Naive thymus-derived CD8-positive, alpha-beta T cell (primary cell): Measurements from ENCODE around the gene TMEFF1. TPM values are rescaled to one million over a fixed set of nuclear protein-coding genes. Genes with fewer than 3 reads are reported as not detected.

ENCODE experiments used
- ATAC-seq, 2 donors: fragments of 150-1000 bp; cut with Tn5 transposase in 1 of 2; sonication (Bioruptor Pico), chemical (Tn5 transposase) in 1 of 2; 1 replicate in 1 of 2; 2 replicates in 1 of 2; pipeline ENCODE4 v1.10.0; 2021; ENCODE audit warnings: mild to moderate bottlenecking in 2 of 2, moderate library complexity in 2 of 2
- POLR2A ChIA-PET: fragments of 350-600 bp; sonication (Branson Sonifier 250); formaldehyde crosslinking; loops from one replicate; lab custom pipeline; 2021; ENCODE audit warnings: antibody characterized with exemption; lab: Charles Lee
- DNase-seq, 10 donors: peaks; one replicate each; pipeline versions ENCODE4 v3.0.0 to v3.0.0-alpha.2; 2020 to 2022
- H3K27ac Mint-ChIP-seq, 10 donors: one replicate each; pipeline ENCODE4 v1.8.0; 2020 to 2022; ENCODE audit warnings: mild to moderate bottlenecking in 10 of 10, mixed read lengths in 10 of 10, moderate library complexity in 4 of 10, inconsistent platforms in 1 of 10
- H3K27me3 Mint-ChIP-seq, 5 donors: one replicate each; pipeline ENCODE4 v1.8.0; 2021 to 2022; ENCODE audit warnings: mixed read lengths in 5 of 5
- H3K36me3 Mint-ChIP-seq, 3 donors: one replicate each; pipeline ENCODE4 v1.8.0; 2020 to 2022; ENCODE audit warnings: mixed read lengths in 3 of 3, mild to moderate bottlenecking in 2 of 3, inconsistent platforms in 1 of 3
- H3K4me1 Mint-ChIP-seq, 4 donors: one replicate each; pipeline ENCODE4 v1.8.0; 2021 to 2022; ENCODE audit warnings: mixed read lengths in 4 of 4
- H3K4me3 Mint-ChIP-seq, 10 donors: one replicate each; pipeline ENCODE4 v1.8.0; 2020 to 2022; ENCODE audit warnings: mild to moderate bottlenecking in 10 of 10, mixed read lengths in 10 of 10, moderate library complexity in 6 of 10, inconsistent platforms in 1 of 10
- H3K9me3 Mint-ChIP-seq, 9 donors: one replicate each; pipeline ENCODE4 v1.8.0; 2020 to 2022; ENCODE audit warnings: mixed read lengths in 9 of 9, mild to moderate bottlenecking in 3 of 9, inconsistent platforms in 1 of 9, moderate library complexity in 1 of 9
- polyA plus RNA-seq, 3 donors: library from polyadenylated mRNA; unstranded; fragments of 300-500 nt; fragmentation: Illumina TruSeq; gene quantifications; one replicate each; pipeline ENCODE4 v1.2.3, GENCODE V29; 2021
- total RNA-seq, 8 experiments: library from RNA in 2 of 8; stranded (reverse) in 2 of 8; gene quantifications; one replicate each; pipeline ENCODE4 v1.2.3 and lab custom pipeline; 2021 to 2026

The TMEFF1 gene
- total and polyA plus RNA-seq, 5 experiments from 2014 or later = 0.31 TPM; not detected in 4

DNA sequence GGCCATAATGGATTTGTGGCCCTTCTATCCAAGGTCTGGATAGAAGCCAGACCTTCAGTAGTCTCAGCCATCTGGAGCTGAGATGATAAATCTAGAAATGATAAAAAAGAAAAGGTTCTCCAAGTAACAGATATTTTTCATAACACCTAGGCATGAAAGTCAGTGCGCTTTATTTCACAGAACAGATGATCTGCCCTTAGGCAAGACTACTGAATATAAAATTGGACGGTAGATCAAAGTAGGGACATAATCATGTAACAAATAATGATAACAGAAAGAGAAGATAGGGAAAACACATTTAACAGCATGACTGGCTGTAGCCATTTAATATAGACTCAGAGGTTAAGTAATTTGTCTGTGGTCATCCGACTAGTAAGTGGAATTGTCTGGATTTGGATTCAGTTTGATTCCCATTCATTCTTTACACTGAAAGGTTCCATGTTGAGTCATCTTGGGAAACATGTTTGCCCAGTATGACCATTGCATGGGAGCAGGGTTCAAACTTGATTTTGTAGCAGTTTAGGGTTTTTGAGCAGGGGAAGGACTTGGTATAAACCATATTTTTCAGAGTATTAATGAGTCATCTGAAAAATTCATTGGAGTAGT is 100.8 kb downstream of the TMEFF1 start:
- DNase-seq = no peak
- POLR2A ChIA-PET = no interaction called here
- Mint-ChIP-seq H3K4me3 (no peak overlapping the region), H3K27ac (no peak overlapping the region), H3K4me1 (no peaks in the 10 kb centered on the region), H3K9me3 (peaks cover 0 to 4% (median 0%) of the 10 kb centered on the region in 9 donors), H3K27me3 (no peaks in the 10 kb centered on the region), H3K36me3 (peaks cover 0 to 11% (median 0%) of the 10 kb centered on the region in 3 donors)
- ATAC-seq = no peak

DNA sequence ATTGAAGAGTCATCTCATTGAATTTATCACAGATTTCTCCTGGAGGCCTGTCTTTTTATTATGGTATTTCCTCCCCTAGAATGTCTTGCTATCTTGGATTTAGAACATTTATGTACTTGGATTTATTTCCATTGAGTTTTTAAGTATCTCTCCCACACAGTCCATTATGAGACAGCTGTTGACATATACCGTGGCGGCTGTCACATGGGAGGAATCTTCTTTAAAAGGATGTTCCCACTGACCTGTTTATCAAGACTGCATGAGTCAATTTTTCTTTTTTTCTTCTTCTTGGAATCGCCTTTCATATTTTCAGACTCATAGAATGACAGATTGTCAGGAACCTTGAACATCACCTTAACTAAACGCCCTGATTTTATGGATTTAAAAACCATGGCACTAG is 102.1 kb downstream of the TMEFF1 start:
- Mint-ChIP-seq H3K36me3 (peaks cover 0 to 8% (median 0%) of the 10 kb centered on the region in 3 donors), H3K27me3 (no peaks in the 10 kb centered on the region), H3K27ac (no peak overlapping the region), H3K4me1 (no peaks in the 10 kb centered on the region), H3K9me3 (peaks cover 0 to 2% (median 0%) of the 10 kb centered on the region in 9 donors), H3K4me3 (no peak overlapping the region)
- POLR2A ChIA-PET = no interaction called here
- ATAC-seq (no peak), DNase-seq (no peak)

DNA sequence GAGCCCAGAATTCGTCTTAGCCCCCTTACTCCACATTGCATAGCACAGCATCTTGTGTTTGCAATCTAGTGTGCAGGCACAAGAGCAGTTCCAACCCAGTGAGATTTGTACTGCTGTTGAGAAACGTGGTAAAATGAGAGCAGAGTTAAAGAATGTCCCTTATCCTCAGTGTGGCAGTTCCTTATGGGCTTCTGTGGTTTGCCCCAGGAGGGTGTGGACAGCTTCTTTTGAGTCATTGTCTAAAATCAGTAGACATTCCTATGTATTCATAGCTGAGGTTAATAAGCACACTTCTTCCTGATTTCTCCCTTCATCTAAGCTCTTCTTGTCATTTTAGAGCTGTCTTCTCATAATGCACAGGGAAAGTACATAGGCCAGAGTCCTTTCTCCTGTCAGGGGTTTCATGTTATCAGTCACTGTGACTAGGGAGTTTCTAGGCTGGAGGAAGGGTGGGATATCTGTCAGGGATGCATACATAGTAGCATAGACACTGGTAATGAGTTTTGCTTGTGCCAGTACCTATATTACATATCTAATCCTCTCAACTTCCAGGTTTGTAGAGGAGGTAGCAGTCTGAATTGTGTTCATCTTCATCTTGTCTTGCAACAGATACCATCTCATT is 102.9 kb downstream of the TMEFF1 start:
- Mint-ChIP-seq H3K36me3 (peaks cover 0 to 5% (median 0%) of the 10 kb centered on the region in 3 donors), H3K9me3 (no peaks in the 10 kb centered on the region), H3K27ac (no peak overlapping the region), H3K27me3 (no peaks in the 10 kb centered on the region), H3K4me1 (no peaks in the 10 kb centered on the region), H3K4me3 (no peak overlapping the region)
- no peak for ATAC-seq
- POLR2A ChIA-PET = no interaction called here
- no peak for DNase-seq

DNA sequence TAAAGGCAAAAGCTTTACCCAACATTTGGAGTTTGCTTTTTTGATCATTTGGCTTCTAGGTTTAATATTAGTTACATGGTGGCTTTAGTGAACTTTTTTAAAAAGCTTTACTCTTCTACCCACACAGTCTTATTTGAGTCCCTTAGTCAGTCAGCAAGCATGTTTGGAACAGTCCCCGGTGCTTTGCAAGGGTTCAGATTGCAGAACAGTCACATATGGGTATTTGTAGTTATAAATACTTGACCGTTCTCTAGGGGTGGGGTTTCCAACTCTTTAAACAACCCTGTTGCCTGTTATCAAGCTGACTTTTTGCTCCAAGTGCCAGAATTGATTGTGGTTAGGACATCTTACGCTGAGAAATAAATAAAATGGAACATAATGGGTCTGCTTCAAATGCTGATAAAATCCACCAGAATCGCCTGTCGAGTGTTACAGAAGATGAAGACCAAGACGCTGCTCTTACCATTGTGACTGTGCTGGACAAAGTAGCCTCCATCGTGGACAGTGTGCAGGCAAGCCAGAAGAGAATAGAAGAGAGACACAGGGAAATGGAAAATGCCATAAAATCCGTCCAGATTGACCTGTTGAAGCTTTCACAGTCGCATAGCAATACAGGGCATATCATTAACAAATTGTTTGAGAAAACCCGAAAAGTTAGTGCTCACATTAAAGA is 105.0 kb downstream of the TMEFF1 start, which contains the start of gene CAVIN4:
TSS of gene CAVIN4 (plus strand) at position 304 of the 673 bp plus-strand sequence. CDS start at position 369, 65 bp downstream.
- Mint-ChIP-seq H3K4me3 (no peak within 1 kb of the TSS), H3K36me3 (peaks cover 0 to 5% (median 0%) of the 10 kb centered on the region in 3 donors), H3K4me1 (no peaks in the 10 kb centered on the region), H3K27ac (no peak within 1 kb of the TSS), H3K27me3 (peaks cover 0 to 5% (median 0%) of the 10 kb centered on the region in 5 donors), H3K9me3 (no peaks in the 10 kb centered on the region)
- no peak for ATAC-seq
- DNase-seq = no peak
- POLR2A ChIA-PET = no interaction called here

DNA sequence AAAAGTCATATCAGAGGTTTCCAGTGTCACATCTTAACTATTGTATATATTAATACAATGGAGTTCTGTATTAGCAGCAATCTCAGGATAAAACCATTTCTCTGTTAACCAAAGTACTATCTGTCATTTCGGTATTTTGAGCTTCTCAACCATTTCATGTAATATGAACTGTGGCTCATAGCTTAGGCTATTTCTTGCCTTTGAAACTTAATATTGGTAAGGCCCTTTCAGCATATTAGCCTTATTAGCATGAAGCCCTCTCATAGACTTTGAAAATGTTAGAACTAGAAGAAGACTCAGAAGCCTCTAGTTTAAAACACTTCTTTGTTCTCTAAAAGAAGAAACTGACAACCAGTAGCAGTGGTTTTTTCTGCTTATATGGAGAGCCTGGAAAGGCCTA is 105.7 kb downstream of the TMEFF1 start:
- peaks cover 0 to 5% (median 0%) of the 10 kb centered on the region in 5 donors for H3K27me3 Mint-ChIP-seq
- H3K27ac Mint-ChIP-seq = no peak overlapping the region
- no peak overlapping the region for H3K4me3 Mint-ChIP-seq
- DNase-seq (no peak), ATAC-seq (no peak)
- no peaks in the 10 kb centered on the region for H3K4me1 Mint-ChIP-seq
- POLR2A ChIA-PET = no interaction called here
- H3K36me3 Mint-ChIP-seq = peaks cover 0 to 5% (median 0%) of the 10 kb centered on the region in 3 donors
- no peaks in the 10 kb centered on the region for H3K9me3 Mint-ChIP-seq

DNA sequence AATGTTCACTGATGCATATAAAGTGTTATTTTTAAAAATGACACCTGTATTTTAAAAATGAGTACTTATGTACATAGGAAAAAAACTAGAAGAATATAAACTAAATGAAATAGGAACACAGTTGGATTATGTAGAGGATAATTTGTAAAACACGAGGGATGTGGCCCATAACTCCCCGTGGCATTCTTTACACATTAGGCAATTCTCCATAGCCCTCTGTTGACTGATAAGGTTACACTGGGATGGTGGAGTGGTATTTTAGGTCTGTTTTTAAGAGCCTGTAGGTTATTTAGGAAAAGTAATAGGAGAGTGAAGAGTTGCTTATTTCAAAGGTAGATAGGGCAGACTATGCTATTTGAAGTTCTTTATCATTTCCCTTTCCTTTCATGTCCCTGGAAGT is 106.7 kb downstream of the TMEFF1 start:
- H3K27me3 Mint-ChIP-seq = peaks cover 0 to 5% (median 0%) of the 10 kb centered on the region in 5 donors
- H3K4me3 Mint-ChIP-seq = no peak overlapping the region
- H3K4me1 Mint-ChIP-seq = no peaks in the 10 kb centered on the region
- no peak for DNase-seq
- POLR2A ChIA-PET = no interaction called here
- H3K9me3 Mint-ChIP-seq = no peaks in the 10 kb centered on the region
- no peak overlapping the region for H3K27ac Mint-ChIP-seq
- no peak for ATAC-seq
- H3K36me3 Mint-ChIP-seq = peaks cover 0 to 5% (median 0%) of the 10 kb centered on the region in 3 donors

DNA sequence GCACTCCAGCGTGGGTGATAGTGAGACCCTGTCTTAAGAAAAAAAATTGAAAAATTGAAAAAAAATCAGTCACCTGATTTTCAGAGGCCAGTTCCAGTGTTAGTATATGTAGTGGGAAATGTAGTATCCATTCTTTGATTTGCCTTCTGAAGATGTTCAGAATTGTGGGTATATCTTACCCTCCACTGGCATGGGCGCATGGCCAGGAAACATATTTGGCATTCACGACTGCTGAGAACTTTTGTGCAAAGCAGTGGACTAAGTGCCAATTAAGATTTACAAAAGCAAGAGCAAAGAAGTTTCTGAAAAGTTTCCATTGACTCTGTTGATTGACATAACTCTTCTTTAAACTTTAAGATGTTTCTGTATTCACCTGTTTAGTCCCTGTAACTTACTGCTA is 107.3 kb downstream of the TMEFF1 start:
- POLR2A ChIA-PET = no interaction called here
- no peak overlapping the region for H3K27ac Mint-ChIP-seq
- H3K27me3 Mint-ChIP-seq = peaks cover 0 to 5% (median 0%) of the 10 kb centered on the region in 5 donors
- ATAC-seq (no peak), DNase-seq (no peak)
- peaks cover 0 to 5% (median 0%) of the 10 kb centered on the region in 3 donors for H3K36me3 Mint-ChIP-seq
- no peaks in the 10 kb centered on the region for H3K9me3 Mint-ChIP-seq
- no peak overlapping the region for H3K4me3 Mint-ChIP-seq
- no peaks in the 10 kb centered on the region for H3K4me1 Mint-ChIP-seq

DNA sequence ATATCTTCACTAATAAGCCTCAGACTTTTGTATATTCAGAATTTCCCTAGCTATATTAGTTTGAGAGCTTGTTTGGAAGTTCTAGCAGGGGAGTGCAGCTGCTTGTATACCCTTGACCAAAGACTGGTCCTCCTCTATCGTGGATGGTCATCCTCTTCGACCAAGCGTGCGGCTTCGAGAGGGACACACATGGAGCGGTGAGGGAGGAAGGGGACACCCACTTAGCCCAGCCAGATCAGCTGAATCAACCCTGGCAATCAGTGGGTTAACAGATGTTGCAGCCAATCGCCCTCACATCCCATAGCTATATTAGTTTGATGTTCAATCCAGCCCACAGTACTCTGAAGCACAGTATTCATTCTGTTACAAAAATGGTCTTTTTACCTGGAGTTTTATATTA is 108.1 kb downstream of the TMEFF1 start:
- Mint-ChIP-seq H3K36me3 (peaks cover 0 to 5% (median 0%) of the 10 kb centered on the region in 3 donors), H3K9me3 (no peaks in the 10 kb centered on the region), H3K27me3 (peaks cover 0 to 5% (median 0%) of the 10 kb centered on the region in 5 donors), H3K4me1 (no peaks in the 10 kb centered on the region), H3K4me3 (no peak overlapping the region), H3K27ac (no peak overlapping the region)
- ATAC-seq = no peak
- POLR2A ChIA-PET = no interaction called here
- DNase-seq = no peak

DNA sequence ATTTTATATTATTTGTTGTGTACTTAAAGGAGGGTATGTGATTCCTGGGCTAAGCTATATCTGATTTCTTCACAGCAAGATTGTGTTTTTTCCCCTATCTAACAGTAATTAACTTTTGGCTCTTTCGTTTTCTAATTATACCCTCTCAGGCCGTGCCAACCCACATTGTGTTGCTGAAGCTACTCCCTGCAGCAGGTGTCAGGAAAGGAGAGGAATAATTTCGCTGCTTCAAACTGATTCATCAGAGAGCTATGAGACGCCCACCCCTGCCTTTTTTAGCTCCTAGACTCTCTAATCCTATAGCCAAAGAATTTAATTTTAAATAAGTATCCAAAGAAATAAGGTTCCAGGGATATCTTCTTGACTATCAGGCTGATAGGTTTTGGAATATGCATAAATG is 108.7 kb downstream of the TMEFF1 start:
- H3K36me3 Mint-ChIP-seq = peaks cover 0 to 5% (median 0%) of the 10 kb centered on the region in 3 donors
- DNase-seq (no peak), ATAC-seq (no peak)
- no peak overlapping the region for H3K27ac Mint-ChIP-seq
- no peaks in the 10 kb centered on the region for H3K9me3 Mint-ChIP-seq
- POLR2A ChIA-PET = no interaction called here
- no peaks in the 10 kb centered on the region for H3K4me1 Mint-ChIP-seq
- no peak overlapping the region for H3K4me3 Mint-ChIP-seq
- peaks cover 0 to 5% (median 0%) of the 10 kb centered on the region in 5 donors for H3K27me3 Mint-ChIP-seq

DNA sequence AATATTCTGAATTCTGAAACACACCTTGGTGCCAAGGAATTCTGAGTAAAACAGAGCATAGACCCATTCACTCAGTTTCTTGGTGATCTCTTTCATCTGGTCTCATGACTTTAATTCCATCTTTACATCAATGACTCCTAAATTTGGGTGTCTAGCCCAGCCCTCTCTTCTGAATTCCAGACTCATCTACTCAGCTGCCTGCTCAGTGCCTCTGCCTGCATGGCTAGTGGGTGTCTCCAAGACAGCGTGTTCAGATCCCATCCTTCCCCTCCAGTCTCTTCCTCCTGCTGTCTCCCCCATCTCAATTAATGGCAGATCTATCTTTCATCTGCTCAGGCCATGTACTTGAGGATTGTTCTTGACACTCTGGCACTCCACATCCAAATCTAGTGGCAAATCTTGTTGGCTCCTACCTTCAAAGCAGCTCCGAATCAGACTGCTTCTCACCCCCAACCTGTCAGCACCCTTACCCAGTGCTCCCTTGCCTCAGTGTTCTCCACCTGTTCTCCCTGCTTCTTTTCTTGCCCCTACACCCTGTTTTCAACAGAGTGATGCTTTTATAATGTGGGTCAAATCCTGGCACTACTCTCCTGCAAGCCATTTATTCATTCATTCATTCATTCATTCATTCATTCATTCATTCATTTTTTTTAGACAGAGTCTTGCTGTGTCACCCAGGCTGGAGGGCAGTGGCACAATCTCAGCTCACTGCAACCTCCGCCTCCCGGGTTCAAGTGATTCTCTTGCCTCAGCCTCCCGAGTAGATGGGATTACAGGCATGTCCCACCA is 110.3 kb downstream of the TMEFF1 start:
- Mint-ChIP-seq H3K27ac (no peak overlapping the region), H3K9me3 (no peaks in the 10 kb centered on the region), H3K4me3 (no peak overlapping the region), H3K4me1 (no peaks in the 10 kb centered on the region), H3K36me3 (peaks cover 0 to 3% (median 0%) of the 10 kb centered on the region in 3 donors), H3K27me3 (peaks cover 0 to 5% (median 0%) of the 10 kb centered on the region in 5 donors)
- DNase-seq (no peak), ATAC-seq (no peak)
- POLR2A ChIA-PET = no interaction called here

DNA sequence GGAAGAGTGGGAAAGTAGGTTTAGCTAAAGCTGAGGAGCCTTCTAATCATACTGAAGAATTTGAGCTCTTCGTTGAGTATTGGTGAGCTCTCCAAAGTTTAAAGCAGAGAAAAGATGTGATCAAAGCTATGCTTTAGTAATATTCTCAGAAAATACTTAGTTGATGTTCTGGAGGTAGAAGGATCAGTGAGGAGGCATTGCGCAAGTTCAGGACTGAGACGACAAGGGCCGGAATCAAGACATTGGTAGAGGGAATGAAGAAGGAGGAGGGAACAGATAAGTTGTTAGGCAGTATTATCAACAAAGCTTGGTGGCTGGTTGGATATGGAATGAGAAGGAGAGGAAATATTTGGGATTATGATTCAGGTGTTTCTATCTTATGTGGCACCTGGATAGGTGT is 112.0 kb downstream of the TMEFF1 start:
- Mint-ChIP-seq H3K9me3 (no peaks in the 10 kb centered on the region), H3K4me1 (no peaks in the 10 kb centered on the region), H3K36me3 (no peaks in the 10 kb centered on the region), H3K4me3 (no peak overlapping the region), H3K27ac (no peak overlapping the region), H3K27me3 (peaks cover 0 to 5% (median 0%) of the 10 kb centered on the region in 5 donors)
- POLR2A ChIA-PET = no interaction called here
- DNase-seq (no peak), ATAC-seq (no peak)

DNA sequence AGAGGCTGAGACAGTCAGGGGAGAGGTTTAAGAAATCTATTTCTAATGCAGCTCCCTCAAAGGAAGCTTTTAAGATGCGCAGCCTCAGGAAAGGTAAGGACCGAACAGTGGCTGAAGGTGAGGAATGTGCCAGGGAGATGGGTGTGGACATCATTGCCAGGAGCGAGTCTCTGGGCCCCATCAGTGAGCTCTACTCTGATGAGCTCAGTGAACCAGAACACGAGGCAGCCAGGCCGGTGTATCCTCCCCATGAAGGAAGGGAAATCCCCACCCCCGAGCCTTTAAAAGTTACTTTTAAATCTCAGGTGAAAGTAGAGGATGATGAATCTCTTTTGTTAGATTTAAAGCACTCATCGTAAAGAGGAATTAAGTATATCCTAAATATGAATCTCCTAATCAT is 113.1 kb downstream of the TMEFF1 start:
- Mint-ChIP-seq H3K27ac (no peak overlapping the region), H3K27me3 (peaks cover 0 to 5% (median 0%) of the 10 kb centered on the region in 5 donors), H3K36me3 (no peaks in the 10 kb centered on the region), H3K9me3 (no peaks in the 10 kb centered on the region), H3K4me3 (no peak overlapping the region), H3K4me1 (no peaks in the 10 kb centered on the region)
- DNase-seq (no peak), ATAC-seq (no peak)
- POLR2A ChIA-PET = no interaction called here
